Memory B cell (primary cell): ENCODE results near the gene OR5AK2.
"Not testable (repeated sequence)": the region's sequence is repeated elsewhere in the genome, so short reads cannot be mapped to it uniquely, and the experiment has no call there.

Experiments used
- ATAC-seq: fragments of 150-1000 bp; cut with Tn5 transposase; 2 replicates; pipeline ENCODE4 v1.10.0; 2021; ENCODE audit warnings: low read depth, mild to moderate bottlenecking, moderate library complexity
- DNase-seq, 2 donors: peaks; one replicate each; pipeline ENCODE4 v3.0.0; 2022; ENCODE audit warnings: low spot score in 2 of 2
- H3K27ac Mint-ChIP-seq: one replicate; pipeline ENCODE4 v1.8.0; 2022; ENCODE audit warnings: mild to moderate bottlenecking, moderate library complexity, mixed read lengths
- H3K27me3 Mint-ChIP-seq: one replicate; pipeline ENCODE4 v1.8.0; 2022; ENCODE audit warnings: mixed read lengths
- H3K36me3 Mint-ChIP-seq: one replicate; pipeline ENCODE4 v1.8.0; 2022; ENCODE audit warnings: mild to moderate bottlenecking, mixed read lengths
- H3K4me1 Mint-ChIP-seq: one replicate; pipeline ENCODE4 v1.8.0; 2022; ENCODE audit warnings: mixed read lengths
- H3K4me3 Mint-ChIP-seq: one replicate; pipeline ENCODE4 v1.8.0; 2022; ENCODE audit warnings: mild to moderate bottlenecking, moderate library complexity, mixed read lengths
- H3K9me3 Mint-ChIP-seq: one replicate; pipeline ENCODE4 v1.8.0; 2022; ENCODE audit warnings: mixed read lengths

Gene OR5AK2, protein sequence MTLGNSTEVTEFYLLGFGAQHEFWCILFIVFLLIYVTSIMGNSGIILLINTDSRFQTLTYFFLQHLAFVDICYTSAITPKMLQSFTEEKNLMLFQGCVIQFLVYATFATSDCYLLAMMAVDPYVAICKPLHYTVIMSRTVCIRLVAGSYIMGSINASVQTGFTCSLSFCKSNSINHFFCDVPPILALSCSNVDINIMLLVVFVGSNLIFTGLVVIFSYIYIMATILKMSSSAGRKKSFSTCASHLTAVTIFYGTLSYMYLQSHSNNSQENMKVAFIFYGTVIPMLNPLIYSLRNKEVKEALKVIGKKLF

DNA sequence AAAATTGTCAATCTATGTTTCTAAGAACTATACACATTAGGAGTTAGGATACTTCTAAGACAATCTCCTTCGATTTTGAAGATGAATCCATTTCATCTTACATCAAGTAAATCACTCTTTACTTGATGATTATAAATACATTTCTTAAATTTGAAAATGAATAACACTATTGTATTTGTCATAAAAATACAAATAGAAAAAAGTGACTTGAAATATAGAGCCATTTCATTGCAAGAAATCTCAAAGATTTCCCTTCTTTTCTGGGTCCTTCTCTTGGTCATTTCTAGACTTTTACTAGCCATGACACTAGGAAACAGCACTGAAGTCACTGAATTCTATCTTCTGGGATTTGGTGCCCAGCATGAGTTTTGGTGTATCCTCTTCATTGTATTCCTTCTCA, at the start of gene OR5AK2:
Gene OR5AK2 (plus strand): TSS at position 301 of the 400 bp plus-strand sequence. CDS start 0 bp downstream, at position 301.
- ATAC-seq, result no peak

DNA sequence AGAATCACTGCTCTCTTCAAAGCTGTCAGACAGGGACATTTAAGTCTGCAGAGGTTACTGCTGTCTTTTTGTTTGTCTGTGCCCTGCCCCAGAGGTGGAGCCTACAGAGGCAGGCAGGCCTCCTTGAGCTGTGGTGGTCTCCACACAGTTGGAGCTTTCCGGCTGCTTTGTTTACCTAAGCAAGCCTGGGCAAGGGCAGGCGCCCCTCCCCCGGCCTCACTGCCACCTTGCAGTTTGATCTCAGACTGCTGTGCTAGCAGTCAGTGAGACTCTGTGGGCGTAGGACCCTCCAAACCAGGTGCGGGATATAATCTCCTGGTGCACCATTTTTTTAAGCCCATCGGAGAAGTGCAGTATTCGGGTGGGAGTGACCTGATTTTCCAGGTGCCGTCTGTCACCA, 43.2 kb upstream of the OR5AK2 start:
- not testable (repeated sequence) for H3K4me3 Mint-ChIP-seq, H3K9me3 Mint-ChIP-seq, H3K27me3 Mint-ChIP-seq, H3K27ac Mint-ChIP-seq, H3K36me3 Mint-ChIP-seq, DNase-seq, ATAC-seq, H3K4me1 Mint-ChIP-seq

More for the DNA sequence above, at the start of gene OR5AK2:
- peaks cover 2% of the 10 kb centered on the region for H3K27me3 Mint-ChIP-seq
- no peak within 1 kb of the TSS for H3K4me3 Mint-ChIP-seq
- DNase-seq, result no peak
- H3K9me3 Mint-ChIP-seq, result peaks cover 9% of the 10 kb centered on the region
- no peak within 1 kb of the TSS for H3K27ac Mint-ChIP-seq
- no peaks in the 10 kb centered on the region for H3K36me3 Mint-ChIP-seq
- no peaks in the 10 kb centered on the region for H3K4me1 Mint-ChIP-seq

DNA sequence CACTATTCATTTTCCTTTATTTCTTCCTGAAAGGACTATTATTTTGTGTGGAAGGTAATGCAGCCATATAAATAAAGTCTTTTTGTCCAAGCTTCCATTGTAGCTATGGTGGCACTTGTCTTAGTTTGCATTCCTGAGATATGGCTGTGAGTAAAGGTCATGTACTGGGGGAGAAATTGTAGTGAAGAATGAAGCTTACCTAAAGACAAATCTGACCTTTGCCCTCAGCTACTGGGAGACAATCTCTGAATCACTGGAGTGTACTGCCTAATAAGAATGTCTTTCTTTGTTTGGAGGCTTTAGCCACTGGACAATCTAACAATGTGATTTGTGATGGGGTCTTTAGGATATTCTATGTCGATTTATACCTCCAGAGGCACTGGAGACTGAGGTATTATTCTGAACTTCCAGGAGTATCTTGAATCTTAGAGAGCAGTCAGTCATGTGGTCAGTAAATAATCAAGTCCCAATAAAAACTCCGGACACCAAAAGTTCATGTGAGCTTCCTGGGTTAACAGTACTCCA, 39.7 kb upstream of the OR5AK2 start:
- Mint-ChIP-seq H3K4me1 (no peaks in the 10 kb centered on the region), H3K27ac (no peak overlapping the region), H3K27me3 (no peaks in the 10 kb centered on the region), H3K9me3 (peaks cover 11% of the 10 kb centered on the region), H3K36me3 (no peaks in the 10 kb centered on the region), H3K4me3 (no peak overlapping the region)
- DNase-seq (no peak), ATAC-seq (no peak)

DNA sequence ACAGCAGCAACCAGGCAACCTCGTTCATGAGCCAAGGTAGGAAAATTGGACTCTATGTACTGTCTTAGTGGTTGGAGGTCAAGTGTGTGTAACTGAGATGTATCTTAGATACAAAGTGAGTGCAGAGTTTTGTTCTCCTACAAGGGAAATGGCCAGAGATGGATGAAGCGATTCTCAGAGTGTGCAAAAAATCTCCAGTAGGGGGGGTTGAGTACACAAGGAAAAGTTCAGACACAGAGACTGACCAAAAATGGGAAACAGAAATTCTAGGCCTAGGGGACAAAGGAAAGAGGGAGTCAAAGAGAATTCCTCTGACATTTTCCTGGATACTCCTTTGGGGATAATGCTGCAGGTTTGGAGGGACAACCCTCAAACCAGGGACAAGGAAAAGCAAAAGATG, 38.2 kb upstream of the OR5AK2 start:
- no peak for ATAC-seq
- Mint-ChIP-seq H3K9me3 (peaks cover 14% of the 10 kb centered on the region), H3K27me3 (no peaks in the 10 kb centered on the region), H3K4me1 (no peaks in the 10 kb centered on the region), H3K27ac (no peak overlapping the region), H3K4me3 (no peak overlapping the region), H3K36me3 (no peaks in the 10 kb centered on the region)
- no peak for DNase-seq

DNA sequence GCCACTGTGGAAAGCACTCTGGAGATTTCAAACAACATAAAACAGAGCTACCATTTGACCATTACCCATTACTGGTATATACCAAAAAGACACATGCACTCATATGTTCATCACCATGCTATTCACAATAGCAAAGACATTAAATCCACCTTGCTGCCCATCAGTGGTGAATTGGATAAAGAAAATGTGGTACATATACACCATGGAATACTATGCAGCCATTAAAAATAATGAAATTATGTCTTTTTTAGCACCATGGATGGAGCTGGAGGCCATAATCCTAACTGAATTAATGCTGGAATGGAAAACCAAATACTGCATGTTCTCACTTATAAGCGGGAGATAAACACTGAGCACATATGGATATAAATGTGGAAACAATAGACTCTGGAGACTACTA, 34.8 kb upstream of the OR5AK2 start:
- not testable (repeated sequence) for H3K4me1 Mint-ChIP-seq, H3K27ac Mint-ChIP-seq, ATAC-seq, H3K27me3 Mint-ChIP-seq, H3K4me3 Mint-ChIP-seq, H3K36me3 Mint-ChIP-seq, DNase-seq
- H3K9me3 Mint-ChIP-seq, result peaks cover 17% of the 10 kb centered on the region

DNA sequence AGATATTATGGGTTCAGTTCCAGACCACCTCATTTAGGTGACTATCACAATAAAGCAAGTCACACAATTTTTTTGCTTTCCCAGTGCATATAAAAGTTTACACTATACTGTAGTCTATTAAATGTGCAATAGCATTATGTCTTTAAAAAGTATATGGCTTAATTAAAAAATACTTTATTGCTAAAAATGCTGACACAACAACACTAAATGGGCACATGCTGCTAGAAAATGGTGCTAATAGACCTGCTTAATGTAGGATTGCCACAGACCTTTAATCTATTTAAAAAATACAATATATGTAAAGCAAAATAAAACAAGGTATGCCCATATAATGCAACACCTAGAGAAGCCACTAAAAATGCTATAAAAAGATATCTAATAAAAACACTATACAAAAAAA, 27.1 kb upstream of the OR5AK2 start:
- Mint-ChIP-seq H3K9me3 (peaks cover 3% of the 10 kb centered on the region), H3K4me1 (no peaks in the 10 kb centered on the region), H3K27me3 (no peaks in the 10 kb centered on the region), H3K36me3 (no peaks in the 10 kb centered on the region), H3K27ac (no peak overlapping the region), H3K4me3 (no peak overlapping the region)
- ATAC-seq (no peak), DNase-seq (no peak)

DNA sequence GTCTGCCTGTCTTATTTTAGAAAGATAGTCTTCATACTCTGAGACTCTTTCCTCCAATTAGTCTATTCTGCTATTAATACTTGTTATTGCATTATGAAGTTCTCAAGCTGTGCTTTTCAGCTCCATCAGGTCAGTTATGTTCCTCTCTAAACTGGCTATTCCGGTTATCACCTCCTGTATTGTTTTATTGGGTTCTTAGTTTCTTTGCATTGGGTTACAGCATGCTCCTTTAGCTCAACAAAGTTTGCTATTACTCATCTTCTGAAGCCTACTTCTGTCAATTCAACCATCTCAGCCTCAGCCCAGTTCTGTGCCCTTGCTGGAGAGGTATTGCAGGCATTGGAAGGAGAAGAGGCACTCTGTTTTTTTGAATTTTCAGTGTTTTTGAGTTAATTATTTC, 21.0 kb upstream of the OR5AK2 start:
- no peak overlapping the region for H3K4me3 Mint-ChIP-seq
- no peak overlapping the region for H3K27ac Mint-ChIP-seq
- no peak for DNase-seq
- H3K27me3 Mint-ChIP-seq, result no peaks in the 10 kb centered on the region
- no peak for ATAC-seq
- no peaks in the 10 kb centered on the region for H3K36me3 Mint-ChIP-seq
- H3K4me1 Mint-ChIP-seq, result no peaks in the 10 kb centered on the region
- H3K9me3 Mint-ChIP-seq, result peaks cover 3% of the 10 kb centered on the region

DNA sequence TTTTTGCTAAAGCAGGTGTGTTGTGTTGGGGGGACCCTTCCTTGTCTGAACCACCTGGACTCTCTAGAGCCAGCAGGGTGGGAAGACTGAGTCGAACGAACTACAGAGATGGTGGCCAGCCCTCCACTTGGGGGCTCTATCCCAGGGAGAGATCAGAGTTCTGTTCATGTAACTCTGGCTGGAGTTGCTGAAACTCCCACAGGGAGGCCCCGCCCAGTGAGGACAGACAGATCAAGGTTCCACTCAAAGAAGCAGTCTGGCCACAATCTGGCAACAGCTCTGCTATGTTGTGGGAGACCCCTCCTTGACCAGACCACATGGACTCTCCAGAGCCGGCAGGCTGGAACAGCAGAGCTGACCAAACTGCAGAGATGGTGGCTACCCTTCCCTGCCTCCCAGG, 20.2 kb upstream of the OR5AK2 start:
- no peak for ATAC-seq
- H3K27ac Mint-ChIP-seq, result no peak overlapping the region
- no peaks in the 10 kb centered on the region for H3K36me3 Mint-ChIP-seq
- no peak for DNase-seq
- no peaks in the 10 kb centered on the region for H3K4me1 Mint-ChIP-seq
- H3K27me3 Mint-ChIP-seq, result no peaks in the 10 kb centered on the region
- no peak overlapping the region for H3K4me3 Mint-ChIP-seq
- peaks cover 3% of the 10 kb centered on the region for H3K9me3 Mint-ChIP-seq

DNA sequence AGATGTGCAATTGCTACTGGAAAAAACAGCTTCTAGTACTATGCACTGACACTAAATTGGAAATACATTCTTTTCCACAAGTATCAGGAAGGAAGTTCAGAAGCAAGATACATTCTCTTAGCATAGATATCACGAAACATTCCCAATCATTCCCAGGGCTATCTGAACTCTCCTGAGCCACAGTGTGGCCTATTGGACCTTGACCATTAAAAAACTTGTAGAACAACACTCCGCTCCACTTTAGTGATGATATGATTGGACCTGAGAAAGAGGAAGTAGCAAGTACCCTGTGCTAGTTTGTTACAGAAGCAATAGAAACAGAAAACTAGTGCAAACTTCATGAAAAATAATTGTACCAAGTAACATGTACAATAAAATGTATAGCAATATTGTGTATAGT, 11.4 kb upstream of the OR5AK2 start:
- Mint-ChIP-seq H3K36me3 (no peaks in the 10 kb centered on the region), H3K4me3 (no peak overlapping the region), H3K27me3 (no peaks in the 10 kb centered on the region), H3K4me1 (no peaks in the 10 kb centered on the region), H3K9me3 (peaks cover 3% of the 10 kb centered on the region), H3K27ac (no peak overlapping the region)
- ATAC-seq (no peak), DNase-seq (no peak)

DNA sequence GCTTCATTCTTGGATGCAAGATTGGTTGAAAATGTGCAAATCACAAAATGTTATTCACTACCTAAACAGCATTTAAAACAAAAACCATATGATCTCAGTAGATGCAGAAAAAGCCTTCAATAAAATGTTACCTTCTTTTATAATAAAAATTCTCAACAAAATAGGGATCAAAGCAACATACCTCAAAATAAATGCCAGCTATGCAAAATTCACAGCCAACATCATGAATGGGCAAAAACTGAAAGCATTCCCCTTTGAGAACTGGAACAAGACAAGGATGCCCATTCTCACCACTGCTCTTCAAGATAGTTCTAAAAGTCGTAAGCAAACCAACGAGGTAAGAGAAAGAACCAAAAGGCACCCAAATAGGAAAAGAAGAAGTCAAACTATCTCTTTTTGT, 2.0 kb downstream of the OR5AK2 start:
- H3K27me3 Mint-ChIP-seq, result peaks cover 2% of the 10 kb centered on the region
- no peak overlapping the region for H3K27ac Mint-ChIP-seq
- H3K36me3 Mint-ChIP-seq, result no peaks in the 10 kb centered on the region
- H3K4me3 Mint-ChIP-seq, result no peak overlapping the region
- no peak for ATAC-seq
- H3K9me3 Mint-ChIP-seq, result peaks cover 19% of the 10 kb centered on the region
- DNase-seq, result no peak
- H3K4me1 Mint-ChIP-seq, result no peaks in the 10 kb centered on the region

DNA sequence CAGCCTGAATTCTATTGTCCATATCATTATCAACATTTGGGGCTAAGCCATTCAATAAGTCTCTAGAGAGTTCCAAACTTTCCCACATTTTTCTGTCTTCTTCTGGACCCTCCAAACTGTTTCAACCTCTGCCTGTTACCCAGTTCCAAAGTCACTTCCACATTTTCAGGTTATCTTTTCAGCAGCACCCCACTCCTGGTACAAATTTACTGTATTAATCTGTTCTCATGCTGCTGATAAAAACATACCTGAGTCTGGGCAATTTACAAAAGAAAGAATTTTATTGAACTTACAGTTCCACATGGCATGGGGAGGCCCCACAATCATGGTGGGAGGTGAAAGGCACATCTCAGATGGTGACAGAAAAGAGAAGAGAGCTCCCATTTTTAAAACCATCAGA, 5.8 kb downstream of the OR5AK2 start:
- Mint-ChIP-seq H3K4me3 (no peak overlapping the region), H3K27ac (no peak overlapping the region), H3K27me3 (no peaks in the 10 kb centered on the region), H3K9me3 (peaks cover 21% of the 10 kb centered on the region), H3K36me3 (no peaks in the 10 kb centered on the region), H3K4me1 (no peaks in the 10 kb centered on the region)
- ATAC-seq (no peak), DNase-seq (no peak)

DNA sequence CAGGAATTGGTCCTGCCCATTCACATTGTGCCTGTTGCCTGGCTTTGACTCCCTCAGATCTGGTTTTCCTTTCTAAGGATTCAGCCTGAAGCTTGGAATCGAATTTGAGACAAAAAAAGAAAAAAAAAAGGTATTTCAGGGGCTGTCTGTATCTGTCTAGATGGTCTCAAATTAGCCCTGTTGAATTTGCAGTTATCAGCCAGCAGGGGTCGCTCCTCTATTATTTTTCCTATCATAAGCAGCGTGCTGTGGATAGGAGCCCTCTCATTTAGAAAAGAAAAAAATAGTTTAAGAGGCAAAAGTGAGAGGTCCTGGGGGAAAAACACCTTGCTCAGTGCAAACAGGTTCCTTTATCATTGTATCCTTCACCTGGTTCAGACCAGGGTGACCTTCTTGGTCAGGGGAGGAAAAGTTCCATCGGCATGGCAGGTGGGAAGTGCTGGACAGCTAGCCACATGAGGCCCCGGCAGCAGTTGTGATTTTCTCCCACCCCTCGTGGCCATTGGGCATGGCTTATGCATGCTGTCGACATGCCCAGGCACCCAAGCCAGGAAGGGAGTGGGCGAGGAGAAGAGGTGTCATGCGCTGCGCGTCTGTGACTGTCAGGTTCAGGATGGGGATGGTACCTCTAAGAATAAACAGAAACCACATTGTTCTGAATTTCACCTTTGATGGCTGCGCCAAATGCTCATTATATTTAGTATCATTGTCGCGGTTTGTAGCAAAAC, 13.1 kb downstream of the OR5AK2 start:
- no peaks in the 10 kb centered on the region for H3K36me3 Mint-ChIP-seq
- DNase-seq (no peak), ATAC-seq (no peak)
- H3K27ac Mint-ChIP-seq, result no peak overlapping the region
- H3K9me3 Mint-ChIP-seq, result peaks cover 8% of the 10 kb centered on the region
- H3K27me3 Mint-ChIP-seq, result no peaks in the 10 kb centered on the region
- H3K4me1 Mint-ChIP-seq, result no peaks in the 10 kb centered on the region
- no peak overlapping the region for H3K4me3 Mint-ChIP-seq

DNA sequence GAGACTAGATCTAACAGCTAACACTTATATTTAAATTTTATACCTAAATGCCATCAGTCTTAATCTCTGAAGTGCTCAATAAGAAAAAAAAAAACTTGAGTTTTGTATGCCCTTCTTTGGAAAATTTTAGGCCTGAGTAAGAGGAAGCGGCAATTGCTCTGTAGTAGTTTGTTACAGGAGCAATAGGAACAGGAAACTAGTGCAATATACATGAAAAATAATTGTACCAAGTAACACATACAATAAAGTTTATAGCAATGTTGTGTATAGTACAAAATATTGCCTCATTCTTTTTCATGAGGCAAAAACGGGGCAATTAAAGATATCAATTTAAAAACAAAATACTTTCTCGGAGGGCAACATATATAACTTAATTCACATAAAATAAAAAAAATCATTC, 19.7 kb downstream of the OR5AK2 start:
- Mint-ChIP-seq H3K9me3 (peaks cover 10% of the 10 kb centered on the region), H3K27me3 (no peaks in the 10 kb centered on the region), H3K4me1 (no peaks in the 10 kb centered on the region), H3K4me3 (no peak overlapping the region), H3K36me3 (no peaks in the 10 kb centered on the region), H3K27ac (no peak overlapping the region)
- DNase-seq (no peak), ATAC-seq (no peak)

DNA sequence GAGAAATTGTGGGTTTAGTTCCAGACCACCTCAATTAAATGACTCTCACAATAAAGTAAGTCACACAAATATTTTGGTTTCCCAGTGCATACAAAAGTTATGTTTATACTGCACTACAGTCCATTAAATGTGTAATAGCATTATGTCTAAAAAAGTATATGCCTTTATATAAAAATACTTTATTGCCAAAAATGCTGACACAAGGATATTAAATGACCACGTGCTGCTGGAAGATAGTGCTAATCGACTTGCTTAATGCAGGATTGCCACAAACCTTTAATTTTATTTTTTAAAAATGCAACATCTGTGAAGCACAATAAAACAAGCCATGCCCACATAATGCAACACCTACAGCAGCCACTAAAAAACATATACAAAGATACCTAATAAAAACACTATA, 27.0 kb downstream of the OR5AK2 start:
- ATAC-seq, result no peak
- no peaks in the 10 kb centered on the region for H3K27me3 Mint-ChIP-seq
- no peak overlapping the region for H3K4me3 Mint-ChIP-seq
- no peaks in the 10 kb centered on the region for H3K4me1 Mint-ChIP-seq
- DNase-seq, result no peak
- peaks cover 10% of the 10 kb centered on the region for H3K9me3 Mint-ChIP-seq
- H3K27ac Mint-ChIP-seq, result no peak overlapping the region
- no peaks in the 10 kb centered on the region for H3K36me3 Mint-ChIP-seq

DNA sequence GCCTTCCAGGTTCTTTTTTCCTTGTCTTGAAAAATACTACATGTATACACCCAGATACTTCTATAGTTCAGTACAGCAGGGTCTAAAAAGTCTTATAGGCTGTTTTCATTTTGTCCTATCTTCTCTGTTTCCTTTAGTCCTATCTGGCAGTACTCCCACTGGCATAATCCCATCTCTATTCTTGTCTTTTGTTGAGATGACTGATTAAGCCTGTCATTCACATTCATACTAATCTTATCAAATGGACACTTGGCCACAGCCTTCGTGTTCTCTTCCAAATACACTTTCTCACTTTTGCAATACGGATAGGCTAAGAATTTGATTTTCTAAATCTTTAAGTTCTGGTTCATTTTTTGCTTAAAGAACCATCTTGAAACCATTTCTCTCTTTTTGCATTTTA, 42.8 kb downstream of the OR5AK2 start:
- DNase-seq (no peak), ATAC-seq (no peak)
- Mint-ChIP-seq H3K4me3 (no peak overlapping the region), H3K9me3 (peaks cover 1% of the 10 kb centered on the region), H3K4me1 (no peaks in the 10 kb centered on the region), H3K36me3 (no peaks in the 10 kb centered on the region), H3K27me3 (no peaks in the 10 kb centered on the region), H3K27ac (no peak overlapping the region)
